Stimulated activated CD4-positive, alpha-beta T cell treated with anti-CD3 and anti-CD28 coated beads, TNF-alpha, amount 100 ng/mL, for 48 hours (primary cell): ENCODE results near the gene SAMMSON.

Experiments
- DNase-seq, 3 donors: peaks; one replicate each; pipeline ENCODE4 v3.0.0-alpha.2; 2020; ENCODE audit warnings: low read depth in 3 of 3

SAMMSON gene

GRCh38 chr3:69999140-70000027 is at the start of gene SAMMSON:
TSS of gene SAMMSON (plus strand) at chr3:69999733.
- DNase-seq, result no peak

- no peak for DNase-seq
Measured at GRCh38 chr3:69951616-69952015, 47.9 kb upstream of the SAMMSON start.

GRCh38 chr3:69959581-69959980 is 40.0 kb upstream of the SAMMSON start:
- DNase-seq, result no peak

- no peak for DNase-seq
Measured at GRCh38 chr3:69961706-69962439, 37.7 kb upstream of the SAMMSON start.

- no peak for DNase-seq
Measured at GRCh38 chr3:69963643-69964042, 35.9 kb upstream of the SAMMSON start.

GRCh38 chr3:69967156-69967555 is 32.4 kb upstream of the SAMMSON start:
- DNase-seq, result no peak

- DNase-seq, result no peak
Measured at GRCh38 chr3:69970827-69971226, 28.7 kb upstream of the SAMMSON start.

- no peak for DNase-seq
Measured at GRCh38 chr3:69972672-69973071, 26.9 kb upstream of the SAMMSON start.

- no peak for DNase-seq
Measured at GRCh38 chr3:69976021-69976420, 23.5 kb upstream of the SAMMSON start.

- no peak for DNase-seq
Measured at GRCh38 chr3:69983546-69984265, 15.8 kb upstream of the SAMMSON start.

- DNase-seq, result no peak
Measured at GRCh38 chr3:69985266-69985665, 14.3 kb upstream of the SAMMSON start.

- DNase-seq, result no peak
Measured at GRCh38 chr3:69986419-69986818, 13.1 kb upstream of the SAMMSON start.

- DNase-seq, result no peak
Measured at GRCh38 chr3:69987833-69988232, 11.7 kb upstream of the SAMMSON start.

- no peak for DNase-seq
Measured at GRCh38 chr3:69993757-69994156, 5.8 kb upstream of the SAMMSON start.

GRCh38 chr3:69994919-69995318 is 4.6 kb upstream of the SAMMSON start:
- no peak for DNase-seq

GRCh38 chr3:69997631-69998307 is 1.8 kb upstream of the SAMMSON start:
- no peak for DNase-seq

- DNase-seq, result no peak
Measured at GRCh38 chr3:69998759-69999139, 784 bp upstream of the SAMMSON start.

- DNase-seq, result no peak
Measured at GRCh38 chr3:70000028-70000410, 486 bp downstream of the SAMMSON start.

- DNase-seq, result no peak
Measured at GRCh38 chr3:70000563-70001081, 1.1 kb downstream of the SAMMSON start.

- no peak for DNase-seq
Measured at GRCh38 chr3:70003119-70003518, 3.6 kb downstream of the SAMMSON start.

- no peak for DNase-seq
Measured at GRCh38 chr3:70006089-70006488, 6.6 kb downstream of the SAMMSON start.

- DNase-seq, result no peak
Measured at GRCh38 chr3:70010346-70010745, 10.8 kb downstream of the SAMMSON start.
